HG03025 (cell line): ENCODE measurements around the gene CNEP1R1.
"Not testable (repeated sequence)": the region's sequence is repeated elsewhere in the genome, so short reads cannot be mapped to it uniquely, and the experiment has no call there.

Experiments
- ATAC-seq: cut with Tn5 transposase; IDR thresholded peaks from one replicate; pipeline ENCODE4 v1.9.1; 2021; ENCODE audit warnings: mild to moderate bottlenecking, moderate library complexity; ENCODE audit not compliant: unreplicated experiment, low FRiP score

CNEP1R1 gene

DNA sequence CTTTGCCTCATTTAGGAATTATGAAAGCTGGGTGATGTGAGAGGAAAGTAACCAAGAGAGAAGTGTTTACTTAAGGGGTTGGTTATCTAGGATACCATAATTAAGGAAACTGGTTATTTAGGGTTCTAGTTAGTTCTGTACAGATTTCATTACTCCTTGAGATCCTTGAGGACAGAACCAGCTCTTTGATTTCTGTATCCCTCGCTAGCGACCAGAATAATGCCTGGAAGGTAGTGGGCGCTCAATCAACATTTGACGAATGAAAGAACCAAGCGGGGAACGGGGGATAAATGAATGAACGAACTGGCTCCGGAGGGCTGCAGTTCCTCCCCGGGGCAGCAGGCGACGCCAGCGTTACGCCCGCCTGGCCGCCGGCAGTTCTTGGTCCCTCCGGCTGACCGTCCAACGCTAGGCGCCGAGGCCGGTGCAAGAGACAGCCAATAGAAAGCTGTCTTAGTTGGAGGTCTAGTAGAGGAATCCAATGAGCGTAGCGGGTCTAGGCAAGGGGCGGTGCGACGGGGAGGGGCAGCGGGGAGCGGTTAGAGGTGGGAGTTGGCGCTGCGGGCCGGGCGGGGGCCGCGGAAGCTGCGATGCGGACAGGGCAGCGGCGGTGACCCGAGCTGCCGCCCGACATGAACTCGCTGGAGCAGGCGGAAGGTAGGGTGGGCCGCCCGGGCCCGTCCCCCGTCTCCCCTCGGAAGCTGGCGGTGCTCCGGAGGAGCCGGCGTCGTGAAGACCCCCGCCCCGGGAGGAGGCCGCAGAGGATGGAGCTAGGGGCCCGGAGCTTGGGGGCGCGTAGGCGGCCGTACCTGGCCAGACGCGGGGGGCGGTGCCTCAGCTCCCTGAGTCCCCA is at the start of gene CNEP1R1:
Gene CNEP1R1, plus strand, starts transcription at position 542 of the 853 bp plus-strand sequence. Its CDS starts 91 bp downstream, at position 633.
- ATAC-seq: peak; percentile 98

GRCh38 chr16:49977427-49977826 is 47.6 kb upstream of the CNEP1R1 start:
- ATAC-seq: no peak

GRCh38 chr16:49978569-49979326 is 46.3 kb upstream of the CNEP1R1 start:
- no peak for ATAC-seq

DNA sequence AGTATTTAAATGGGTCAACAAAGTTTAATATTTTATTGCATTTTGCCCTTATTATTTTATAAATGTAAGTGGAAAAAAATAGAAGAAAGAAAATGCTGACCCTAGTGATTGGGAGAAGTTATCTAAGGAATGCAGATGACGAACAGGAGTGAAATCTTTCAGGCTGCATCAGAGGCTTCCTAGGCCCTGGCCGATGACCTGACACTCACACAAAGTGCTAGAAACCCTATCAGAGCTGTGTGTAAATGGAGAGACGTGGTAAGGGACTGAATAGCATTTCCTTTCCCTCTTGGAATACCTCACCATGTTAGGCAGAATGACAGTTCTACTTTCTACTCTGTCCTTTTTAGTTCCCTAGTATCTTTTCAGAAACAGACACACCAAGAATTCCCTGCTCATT is 44.9 kb upstream of the CNEP1R1 start:
- no peak for ATAC-seq

GRCh38 chr16:49986351-49987124 is 38.5 kb upstream of the CNEP1R1 start:
- no peak for ATAC-seq

DNA sequence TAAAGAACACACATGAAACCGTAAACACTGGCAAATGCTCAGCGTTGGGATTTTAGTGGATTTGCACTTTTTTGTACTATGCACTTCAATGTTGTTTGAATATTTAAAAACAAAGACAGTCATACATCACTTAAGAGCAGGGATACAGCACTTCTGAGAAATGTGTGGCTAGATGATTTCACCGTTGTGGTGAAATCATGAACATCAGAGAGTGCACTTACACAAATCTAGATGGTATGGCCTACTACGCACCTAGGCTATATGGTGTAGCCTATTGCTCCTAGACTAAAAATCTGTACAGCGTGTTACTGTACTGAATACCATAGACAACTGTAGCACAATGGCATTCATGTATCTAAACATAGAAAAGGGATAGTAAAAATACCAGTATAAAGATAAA is 37.6 kb upstream of the CNEP1R1 start:
- no peak for ATAC-seq

DNA sequence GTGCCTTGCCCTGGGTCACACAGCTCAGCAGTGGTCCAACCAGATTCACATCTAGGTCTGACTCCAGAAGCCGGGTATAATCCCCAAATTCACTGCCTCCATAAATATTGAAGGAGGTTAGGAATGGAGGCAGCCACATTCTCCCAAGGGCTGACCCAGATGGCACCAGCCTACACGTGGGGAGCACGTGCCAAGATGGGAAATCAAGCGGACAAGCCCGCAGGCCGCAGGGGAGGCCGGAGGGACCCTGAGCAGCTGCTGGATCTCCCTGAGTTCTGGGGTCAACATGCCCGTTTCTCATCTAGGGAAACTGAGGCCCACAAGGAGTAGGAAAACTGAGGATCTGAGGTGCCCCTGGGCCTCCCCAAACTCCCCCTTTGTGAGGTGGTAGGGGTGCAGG is 32.2 kb upstream of the CNEP1R1 start:
- ATAC-seq: no peak

- no peak for ATAC-seq
Measured at GRCh38 chr16:49993579-49993978, 31.4 kb upstream of the CNEP1R1 start.

DNA sequence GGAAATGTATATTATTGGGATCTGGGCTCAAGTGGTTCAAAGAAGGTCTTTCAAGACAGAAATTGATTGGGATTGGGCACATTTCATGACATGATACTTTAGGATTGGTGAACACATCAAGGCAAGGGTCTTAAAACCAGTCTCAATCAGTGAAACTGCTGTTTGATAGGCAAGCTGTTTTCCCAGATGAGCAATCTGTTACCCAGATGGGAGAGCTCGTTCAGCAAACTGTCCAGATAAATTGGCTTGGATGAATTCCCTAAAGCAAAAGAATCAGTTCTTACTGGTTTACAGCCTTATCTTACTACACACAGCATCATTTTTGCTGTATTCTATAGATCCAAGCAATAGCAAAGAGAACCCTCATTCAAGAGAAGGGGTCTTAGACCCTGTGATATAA is 31.0 kb upstream of the CNEP1R1 start:
- ATAC-seq: no peak

GRCh38 chr16:49995720-49996119 is 29.3 kb upstream of the CNEP1R1 start:
- no peak for ATAC-seq

DNA sequence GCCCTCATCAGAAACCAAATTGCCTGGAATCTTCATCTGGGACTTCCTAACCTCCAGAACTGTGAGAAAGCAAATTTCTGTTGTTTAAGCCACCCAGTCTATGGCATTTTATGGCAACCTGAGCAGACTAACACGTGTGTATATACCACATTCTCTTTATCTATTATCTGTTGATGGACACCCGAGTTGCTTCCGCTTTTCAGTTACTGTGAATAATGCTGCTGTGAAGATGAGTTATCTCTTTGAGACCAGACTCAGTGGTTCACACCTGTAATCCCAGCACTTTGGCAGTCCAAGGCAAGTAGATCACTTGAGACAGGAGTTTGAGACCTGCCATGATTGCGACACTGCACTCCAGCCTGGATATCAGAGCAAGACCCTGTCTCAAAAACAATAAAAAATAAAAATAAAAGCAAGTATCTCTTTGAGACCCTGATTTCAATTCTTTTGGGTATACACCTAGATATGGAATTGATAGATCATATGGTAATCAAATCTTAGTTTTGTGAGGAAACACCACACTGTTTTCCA is 27.2 kb upstream of the CNEP1R1 start:
- no peak for ATAC-seq

DNA sequence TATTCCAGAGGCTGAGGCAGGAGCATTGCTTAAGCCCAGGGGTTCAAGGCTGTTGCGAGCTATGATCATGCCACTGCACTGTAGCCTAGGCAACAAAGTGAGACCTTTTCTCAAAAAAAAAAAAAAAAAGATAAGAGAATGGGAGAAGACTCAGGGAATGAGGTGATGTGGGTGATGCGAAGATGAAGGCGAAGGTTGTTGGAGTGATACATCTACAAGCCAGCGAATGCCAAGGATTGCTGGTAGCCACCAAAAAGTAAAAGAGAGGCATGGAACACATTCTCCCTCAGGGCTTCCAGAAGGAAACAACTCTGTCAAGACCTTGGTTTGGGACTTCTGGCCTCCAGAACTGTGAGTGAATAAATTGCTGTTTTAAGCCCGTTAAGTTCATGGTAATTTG is 26.0 kb upstream of the CNEP1R1 start:
- ATAC-seq: no peak

GRCh38 chr16:50001144-50001543 is 23.9 kb upstream of the CNEP1R1 start:
- no peak for ATAC-seq

GRCh38 chr16:50002190-50002589 is 22.8 kb upstream of the CNEP1R1 start:
- ATAC-seq: no peak

DNA sequence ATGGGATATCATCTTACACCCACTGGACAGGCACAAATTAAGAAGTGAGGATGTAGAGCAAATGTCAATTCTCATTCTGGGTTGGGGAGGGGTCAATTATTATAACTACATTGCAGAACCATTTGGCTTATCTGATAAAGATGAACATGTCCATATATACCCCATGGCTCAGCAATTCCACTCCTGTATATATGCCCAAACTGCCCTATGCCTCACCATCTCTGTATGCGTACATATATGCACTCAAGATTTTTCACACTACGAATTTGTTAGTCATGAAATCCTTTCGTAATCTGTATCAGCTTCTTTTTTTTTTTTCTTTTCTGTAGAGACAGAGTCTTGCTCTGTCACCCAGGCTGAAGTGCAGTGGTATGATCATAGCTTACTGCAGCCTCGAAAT is 20.8 kb upstream of the CNEP1R1 start:
- no peak for ATAC-seq

- no peak for ATAC-seq
Measured at GRCh38 chr16:50006964-50007363, 18.1 kb upstream of the CNEP1R1 start.

- ATAC-seq: no peak
Measured at GRCh38 chr16:50007744-50008143, 17.3 kb upstream of the CNEP1R1 start.

- ATAC-seq: no peak
Measured at GRCh38 chr16:50010212-50010611, 14.8 kb upstream of the CNEP1R1 start.

DNA sequence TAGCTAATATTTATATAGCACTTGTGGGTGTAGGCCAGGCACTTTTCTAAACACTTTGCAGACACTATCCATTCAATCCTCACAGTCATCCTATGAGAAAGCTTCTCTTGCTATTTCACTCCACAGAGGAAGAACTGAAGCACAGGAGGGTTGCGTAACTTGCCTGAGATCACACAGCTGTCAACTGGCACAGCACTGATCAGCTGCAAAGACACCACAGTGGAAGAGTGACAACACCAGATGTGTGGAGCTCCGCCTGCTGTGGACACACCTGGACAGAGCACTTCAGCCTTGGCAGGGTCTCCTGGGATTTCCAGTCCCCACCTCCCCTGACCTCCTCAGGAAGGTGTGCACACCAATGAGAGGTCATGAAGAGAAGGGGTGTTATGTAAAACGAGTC is 13.3 kb upstream of the CNEP1R1 start:
- no peak for ATAC-seq

DNA sequence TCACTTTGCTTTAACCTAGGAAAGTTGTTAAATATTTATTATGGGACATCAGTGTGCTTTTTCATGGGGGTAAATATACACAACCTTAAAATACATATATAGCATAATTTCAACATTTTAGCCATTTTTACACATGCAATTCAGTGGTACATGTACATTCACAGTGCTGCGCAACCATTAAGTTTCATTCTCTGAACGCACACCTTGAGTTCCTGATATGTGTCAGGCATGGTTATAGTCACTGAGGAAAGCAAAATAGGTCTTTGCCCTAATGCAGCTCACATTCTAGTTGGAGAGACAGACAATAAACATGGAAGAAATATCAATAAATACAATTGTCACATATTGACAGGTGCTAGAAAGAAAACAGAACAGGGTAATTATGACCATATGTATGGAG is 12.8 kb upstream of the CNEP1R1 start:
- ATAC-seq: no peak

GRCh38 chr16:50014211-50014610 is 10.8 kb upstream of the CNEP1R1 start:
- ATAC-seq: not testable (repeated sequence)
